GM12874 (cell line): ENCODE measurements around the gene SMYD3.

Experiments
- CTCF ChIP-seq: IDR thresholded peaks from 2 replicates; pipeline ENCODE4 v1.5.1; 2011; ENCODE audit warnings: low read depth, mild to moderate bottlenecking, control low read depth, low read length, moderate library complexity; ENCODE audit not compliant: insufficient read depth

The SMYD3 gene

DNA sequence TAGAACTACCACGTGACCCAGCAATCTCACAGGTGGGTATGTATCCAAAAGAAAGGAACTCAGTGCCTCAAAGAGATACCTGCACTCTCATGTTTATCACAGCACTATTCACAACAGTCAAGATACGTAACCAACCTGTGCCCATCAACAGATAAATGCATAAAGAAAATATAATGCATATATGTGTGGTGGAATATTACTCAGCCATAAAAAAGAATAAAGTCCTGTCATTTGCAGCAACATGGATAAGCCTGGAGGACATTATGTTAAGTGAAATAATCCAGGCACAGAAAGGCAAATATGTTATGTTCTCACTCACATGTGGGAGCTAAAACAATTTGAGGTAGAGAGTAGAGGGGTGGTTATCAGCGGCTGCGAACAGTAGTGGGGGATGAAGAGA lies 413.8 kb downstream of the SMYD3 start:
- TF ChIP-seq CTCF, result no peak

DNA sequence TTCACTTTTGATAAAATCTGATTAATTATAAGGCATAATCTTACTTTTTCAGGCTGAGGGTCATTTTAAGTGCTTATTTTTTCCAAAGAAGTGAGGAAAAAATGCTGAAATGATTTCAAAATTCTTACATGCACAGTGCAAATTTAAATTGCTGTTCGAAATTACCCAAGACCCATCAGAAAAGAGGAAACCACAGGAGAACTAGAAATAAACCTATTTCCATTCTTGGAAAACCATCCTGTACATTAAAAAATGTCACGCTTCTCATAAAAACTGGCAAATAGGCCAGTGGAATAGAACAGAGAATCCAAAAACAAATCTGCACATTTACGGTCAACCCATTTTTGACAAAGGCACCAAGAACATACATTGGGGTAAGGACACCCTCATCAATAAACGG lies 414.9 kb downstream of the SMYD3 start:
- TF ChIP-seq CTCF, result no peak

- no peak for TF ChIP-seq CTCF
These were observed 415.6 kb downstream of the SMYD3 start for GRCh38 chr1:246091477-246091876.

- no peak for TF ChIP-seq CTCF
These were observed 420.9 kb downstream of the SMYD3 start for GRCh38 chr1:246086191-246086590.

GRCh38 chr1:246083416-246083815 lies 423.7 kb downstream of the SMYD3 start:
- no peak for TF ChIP-seq CTCF

DNA sequence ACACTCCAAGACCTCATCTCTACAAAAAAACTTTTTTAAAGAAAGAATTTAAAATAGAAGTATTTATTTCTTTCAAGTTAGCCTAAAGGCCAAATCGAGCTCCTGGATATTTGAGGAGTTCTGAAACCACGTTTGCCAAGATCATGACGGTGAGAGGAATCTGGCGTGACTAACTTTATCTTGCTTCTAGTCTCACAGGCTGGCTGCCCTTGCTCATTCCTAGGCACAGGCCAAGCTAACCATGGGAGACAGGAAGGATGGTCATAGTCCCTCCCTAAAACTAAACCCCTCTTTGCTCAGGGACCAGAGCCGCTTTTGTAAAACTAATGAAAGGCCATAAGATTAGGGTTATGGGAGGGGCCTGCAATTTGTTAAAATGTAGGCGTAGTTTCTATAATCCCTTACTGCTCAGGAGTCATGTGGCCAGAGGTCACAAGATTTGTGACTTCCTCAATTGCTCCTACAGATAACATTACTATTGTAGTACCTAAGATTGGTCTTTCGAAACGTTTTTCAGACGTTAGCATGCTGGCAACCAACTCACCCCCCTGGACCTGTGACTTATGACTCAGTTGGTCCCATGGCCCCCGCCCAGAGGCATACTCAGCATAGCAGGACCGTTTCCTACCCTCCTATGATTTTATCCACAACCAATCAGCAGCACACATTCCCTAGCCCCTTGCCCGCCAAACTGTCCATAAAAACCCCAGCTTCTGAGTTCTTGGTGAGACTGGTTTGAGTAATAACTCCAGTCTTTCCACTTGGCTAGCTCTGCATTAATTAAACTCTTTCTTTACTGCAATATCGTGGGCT lies 425.0 kb downstream of the SMYD3 start:
- TF ChIP-seq CTCF, result no peak

DNA sequence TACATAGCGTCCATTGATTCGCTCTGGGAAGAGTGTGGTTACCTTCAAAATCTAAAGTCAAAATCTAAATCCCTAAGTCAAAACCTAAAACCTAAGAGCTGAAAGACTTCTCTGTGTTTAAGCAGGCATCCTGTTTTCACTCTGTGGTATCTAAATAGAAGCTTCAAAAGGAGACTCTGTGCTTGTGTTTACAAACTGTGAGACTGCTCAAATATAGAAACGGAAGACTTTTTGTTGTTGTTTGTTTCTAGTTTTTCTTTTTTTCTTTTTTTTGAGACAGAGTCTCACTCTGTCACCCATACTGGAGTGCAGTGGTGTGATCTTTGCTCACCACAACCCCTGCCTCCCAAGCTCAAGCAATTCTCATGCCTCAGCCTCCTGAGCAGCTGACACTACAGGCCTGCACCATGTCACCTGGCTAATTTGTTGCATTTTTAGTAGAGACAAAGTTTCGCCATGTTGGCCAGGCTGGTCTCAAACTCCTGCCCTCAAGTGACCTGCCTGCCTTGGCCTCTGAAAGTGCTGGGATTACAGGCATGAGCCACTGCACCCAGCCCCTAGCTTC lies 425.9 kb downstream of the SMYD3 start:
- no peak for TF ChIP-seq CTCF
